Uterus (tissue), 2 donors: ENCODE measurements around the gene TEX51.

Experiments used
- CTCF ChIP-seq, 4 experiments: fragments of 200-600 bp in 2 of 4; fragments of 450-650 bp in 2 of 4; sonication (generic) in 2 of 4; IDR thresholded peaks; one replicate each; pipeline ENCODE4 v1.5.1; 2016 to 2019; ENCODE audit warnings: antibody characterized with exemption in 4 of 4, mild to moderate bottlenecking in 2 of 4, moderate library complexity in 1 of 4
- POLR2A ChIP-seq, 2 donors: fragments of 450-650 bp; IDR thresholded peaks; one replicate each; pipeline ENCODE4 v1.6.1; 2016; ENCODE audit warnings: antibody characterized with exemption in 2 of 2, mild to moderate bottlenecking in 1 of 2, moderate library complexity in 1 of 2

- TF ChIP-seq CTCF (IDR thresholded peaks at IDR 0.05) (no peak), POLR2A (IDR thresholded peaks at IDR 0.05) (no peak)
Observed at GRCh38 chr2:126921066-126921465, 22.4 kb downstream of the TEX51 start.
